Stomach (tissue), 19 donors: ENCODE data around the gene FXR2. TPM values are rescaled to one million over a fixed set of nuclear protein-coding genes. Genes with fewer than 3 reads are reported as not detected.

ENCODE experiments used
- DNase-seq, 2 donors: peaks; one replicate each; pipeline versions ENCODE4 v3.0.0 to v3.0.0-alpha.2; 2013 to 2019
- H3K27ac ChIP-seq, 5 donors: fragments of 200-600 bp in 4 of 5; sonication (generic) in 4 of 5; one replicate each; pipeline ENCODE4 v1.5.1; 2013 to 2019; ENCODE audit warnings: mild to moderate bottlenecking in 1 of 5, moderate library complexity in 1 of 5
- H3K27me3 ChIP-seq, 3 donors: fragments of 200-600 bp; sonication (generic); one replicate each; pipeline ENCODE4 v1.5.1; 2017 to 2019; ENCODE audit warnings: mixed run types in 1 of 3
- H3K36me3 ChIP-seq, 4 donors: fragments of 200-600 bp; sonication (generic); 1 replicate in 3 of 4; 2 replicates in 1 of 4; pipeline ENCODE4 v1.5.1; 2016 to 2019
- H3K4me1 ChIP-seq, 4 donors: fragments of 200-600 bp; sonication (generic); one replicate each; pipeline ENCODE4 v1.5.1; 2016 to 2019
- H3K4me3 ChIP-seq, 4 donors: fragments of 200-600 bp; sonication (generic) in 3 of 4; one replicate each; pipeline ENCODE4 v1.5.1; 2016 to 2019; ENCODE audit warnings: mild to moderate bottlenecking in 1 of 4
- H3K9me3 ChIP-seq, 4 donors: fragments of 200-600 bp; sonication (generic); one replicate each; pipeline ENCODE4 v1.5.1; 2016 to 2019
- EP300 ChIP-seq: sonication (generic); formaldehyde crosslinking; IDR thresholded peaks from one replicate; pipeline ENCODE4 v1.6.1; 2017; ENCODE audit warnings: antibody characterized with exemption
- POLR2A ChIP-seq, 4 donors: fragments of 450-650 bp; IDR thresholded peaks; one replicate each; pipeline ENCODE4 v1.6.1; 2016; ENCODE audit warnings: antibody characterized with exemption in 4 of 4, control low read depth in 2 of 4, mild to moderate bottlenecking in 1 of 4, moderate library complexity in 1 of 4
- POLR2AphosphoS5 ChIP-seq, 3 donors: sonication (generic); formaldehyde crosslinking; IDR thresholded peaks; one replicate each; pipeline ENCODE4 v1.6.1; 2016; ENCODE audit warnings: antibody characterized with exemption in 3 of 3
- WGBS, 5 donors: extraction: QIAGEN DNeasy Blood & Tissue Kit in 3 of 5; methylation state at CpG; one replicate each; pipeline versions ENCODE4 v1.1.5 to v1.1.7; 2013 to 2018; 5-methylcytosine and 5-hydroxymethylcytosine counted together
- intact Hi-C: fragments of 100-400 bp; cut with DNase I; formaldehyde crosslinking; loops from one replicate; pipeline ENCODE4 v1.15.1; 2023; ENCODE audit warnings: low total_unique reads
- long read RNA-seq, 10 donors: transcript quantifications; one replicate each; lab custom pipeline, GENCODE V29; 2026
- polyA plus RNA-seq, 3 donors: library from polyadenylated mRNA; stranded (reverse); fragments of 200-250 nt; gene quantifications; one replicate each; pipeline ENCODE4 v1.2.3, GENCODE V29; 2013
- total RNA-seq, 5 donors: library from RNA; depleted of rRNA; stranded (reverse); fragments of >200 nt; gene quantifications; one replicate each; pipeline versions ENCODE4 v1.1.0 to v1.2.3, GENCODE V29; 2014 to 2016
- TF ChIP-seq, protein P1 (sequence below), 7 experiments: fragments of 450-650 bp in 4 of 7; fragments of 200-600 bp in 3 of 7; sonication (generic) in 3 of 7; IDR thresholded peaks; one replicate each; pipeline ENCODE4 v1.5.1; 2016 to 2019; ENCODE audit warnings: antibody characterized with exemption in 7 of 7, control low read depth in 2 of 7, mild to moderate bottlenecking in 1 of 7
- donor health status: healthy with polysubstance abuse.
- donor health status: Bipolar disorder and iron deficiency.
- donor health status: healthy.

FXR2 gene
- 10 to 100 TPM; 11.0 to 33.3 (median 23.3) TPM for total RNA-seq
- polyA plus RNA-seq, result 10 to 100 TPM; 22.7 to 28.5 (median 23.2) TPM
- long read RNA-seq, donor 1, result 0 reads
- long read RNA-seq, donor 2, transcript FXR2-201 (17 exons, 2,957 nt), result major isoform, 5 of 5 reads
- long read RNA-seq, donor 2, partial matches to known transcripts, result 0 of 5 reads
- long read RNA-seq, donor 2, other reads (novel, unspliced or antisense), result 0 of 5 reads
- long read RNA-seq, donor 3, partial matches to known transcripts, result 0 of 1 reads
- long read RNA-seq, donor 3, other reads (novel, unspliced or antisense), result 0 of 1 reads
- long read RNA-seq, donor 4, result 0 reads
- long read RNA-seq, donor 5, partial matches to known transcripts, result 0 of 1 reads
- long read RNA-seq, donor 5, other reads (novel, unspliced or antisense), result 0 of 1 reads
- long read RNA-seq, donor 6, partial matches to known transcripts, result 0 of 4 reads
- long read RNA-seq, donor 6, other reads (novel, unspliced or antisense), result 0 of 4 reads
- long read RNA-seq, donor 7, partial matches to known transcripts, result 0 of 3 reads
- long read RNA-seq, donor 7, other reads (novel, unspliced or antisense), result 0 of 3 reads
- long read RNA-seq, donor 8, result 0 reads
- long read RNA-seq, donor 9, result 0 reads
- long read RNA-seq, donor 10, partial matches to known transcripts, result 0 of 1 reads
- long read RNA-seq, donor 10, other reads (novel, unspliced or antisense), result 0 of 1 reads

GRCh38 chr17:7614425-7615264 lies at the start of gene FXR2:
Gene FXR2 (minus strand): TSS chr17:7614897. CDS start chr17:7614532, 365 bp downstream.
- DNase-seq, result peak; percentile 100
- no peak for TF ChIP-seq POLR2A (IDR thresholded peaks at IDR 0.05)
- peak; percentile 40 to 88 (median 82) for TF ChIP-seq POLR2AphosphoS5 (IDR thresholded peaks at IDR 0.05)
- TF ChIP-seq EP300, result no peak
- TF ChIP-seq, protein P1, sequence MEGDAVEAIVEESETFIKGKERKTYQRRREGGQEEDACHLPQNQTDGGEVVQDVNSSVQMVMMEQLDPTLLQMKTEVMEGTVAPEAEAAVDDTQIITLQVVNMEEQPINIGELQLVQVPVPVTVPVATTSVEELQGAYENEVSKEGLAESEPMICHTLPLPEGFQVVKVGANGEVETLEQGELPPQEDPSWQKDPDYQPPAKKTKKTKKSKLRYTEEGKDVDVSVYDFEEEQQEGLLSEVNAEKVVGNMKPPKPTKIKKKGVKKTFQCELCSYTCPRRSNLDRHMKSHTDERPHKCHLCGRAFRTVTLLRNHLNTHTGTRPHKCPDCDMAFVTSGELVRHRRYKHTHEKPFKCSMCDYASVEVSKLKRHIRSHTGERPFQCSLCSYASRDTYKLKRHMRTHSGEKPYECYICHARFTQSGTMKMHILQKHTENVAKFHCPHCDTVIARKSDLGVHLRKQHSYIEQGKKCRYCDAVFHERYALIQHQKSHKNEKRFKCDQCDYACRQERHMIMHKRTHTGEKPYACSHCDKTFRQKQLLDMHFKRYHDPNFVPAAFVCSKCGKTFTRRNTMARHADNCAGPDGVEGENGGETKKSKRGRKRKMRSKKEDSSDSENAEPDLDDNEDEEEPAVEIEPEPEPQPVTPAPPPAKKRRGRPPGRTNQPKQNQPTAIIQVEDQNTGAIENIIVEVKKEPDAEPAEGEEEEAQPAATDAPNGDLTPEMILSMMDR (IDR thresholded peaks at IDR 0.05), result peak in 5 of 7 experiments; percentile 47 to 78 (median 57)
- Histone ChIP-seq H3K27me3 (no peaks in the 10 kb centered on the region), H3K4me1 (peaks cover 24 to 50% (median 38%) of the 10 kb centered on the region in 4 donors), H3K4me3 (peak within 1 kb of the TSS; percentile 86 to 92 (median 90)), H3K36me3 (peaks cover 4 to 14% (median 9%) of the 10 kb centered on the region in 4 donors), H3K27ac (peak within 1 kb of the TSS; percentile 88 to 99 (median 97)), H3K9me3 (no peaks in the 10 kb centered on the region)
- intact Hi-C loops, result no loop called here
- 0 to 1% (median 0%) methylated on average over 39 to 93 of the region's 93 CpGs for whole genome bisulfite sequencing, 5 donors

DNA sequence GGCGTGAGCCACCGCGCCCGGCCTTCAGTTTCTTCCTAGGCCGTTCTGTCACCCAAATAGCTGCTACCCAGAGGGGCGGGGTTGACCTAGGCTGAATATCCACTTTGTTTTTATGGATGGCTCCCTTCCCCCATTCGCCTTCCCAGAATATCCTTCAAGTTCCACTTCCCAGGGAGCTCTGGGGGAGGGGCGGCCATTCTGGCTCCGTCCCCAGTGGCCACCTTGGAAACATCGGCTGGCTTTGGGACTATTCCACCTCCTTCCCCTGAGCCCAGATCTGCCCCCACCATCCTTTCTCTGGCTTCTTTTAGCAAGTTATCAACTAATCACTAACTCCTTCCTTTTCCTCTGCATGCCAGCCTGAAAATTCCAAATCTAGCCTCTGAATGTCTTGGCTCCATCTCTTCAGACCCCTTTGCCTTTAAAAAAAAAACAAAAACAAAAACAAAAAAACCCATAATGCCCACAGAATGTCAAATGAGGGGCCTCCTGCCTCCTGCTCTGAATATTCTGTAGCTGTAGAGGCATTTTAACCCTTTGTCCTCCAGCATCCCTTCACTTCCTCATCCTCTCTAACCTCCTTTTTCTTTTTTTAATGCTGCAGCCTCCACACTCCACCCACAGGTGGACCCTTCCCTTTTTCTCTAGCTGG lies 42.4 kb upstream of the FXR2 start:
- no peaks in the 10 kb centered on the region for H3K36me3 ChIP-seq
- WGBS, 5 donors, result 36 to 61% (median 50%) methylated on average over 10 of the region's 10 CpGs
- H3K27ac ChIP-seq, result no peak overlapping the region
- H3K9me3 ChIP-seq, result no peaks in the 10 kb centered on the region
- intact Hi-C loops, result no loop called here
- TF ChIP-seq POLR2A (IDR thresholded peaks at IDR 0.05) (no peak), EP300 (no peak), POLR2AphosphoS5 (IDR thresholded peaks at IDR 0.05) (no peak)
- TF ChIP-seq, protein P1 (IDR thresholded peaks at IDR 0.05), result no peak
- peaks cover 0 to 13% (median 3%) of the 10 kb centered on the region in 3 donors for H3K27me3 ChIP-seq
- no peak overlapping the region for H3K4me3 ChIP-seq
- DNase-seq, result peak in 1 of 2 donors; percentile 73
- peaks cover 0 to 10% (median 3%) of the 10 kb centered on the region in 4 donors for H3K4me1 ChIP-seq

GRCh38 chr17:7655541-7655840 lies 40.8 kb upstream of the FXR2 start:
- H3K27me3 ChIP-seq, result peaks cover 0 to 29% (median 19%) of the 10 kb centered on the region in 3 donors
- WGBS, 5 donors, result 88 to 92% (median 89%) methylated on average over 17 of the region's 17 CpGs
- TF ChIP-seq, protein P1 (IDR thresholded peaks at IDR 0.05), result no peak
- TF ChIP-seq POLR2AphosphoS5 (IDR thresholded peaks at IDR 0.05) (no peak), EP300 (no peak), POLR2A (IDR thresholded peaks at IDR 0.05) (no peak)
- DNase-seq, result no peak
- no peaks in the 10 kb centered on the region for H3K36me3 ChIP-seq
- H3K4me3 ChIP-seq, result no peak overlapping the region
- peaks cover 14 to 26% (median 18%) of the 10 kb centered on the region in 4 donors for H3K4me1 ChIP-seq
- H3K9me3 ChIP-seq, result no peaks in the 10 kb centered on the region
- intact Hi-C loops, result no loop called here
- no peak overlapping the region for H3K27ac ChIP-seq
